Astrocyte (in vitro differentiated cells and primary cell): ENCODE data around the gene TLE7. TPM values are rescaled to one million over a fixed set of nuclear protein-coding genes. Genes with fewer than 3 reads are reported as not detected.

Source experiments
- DNase-seq: peaks from one replicate; pipeline ENCODE4 v3.0.0-alpha.2; 2010; ENCODE audit warnings: low read depth
- FAIRE-seq: peaks from 2 replicates; lab custom pipeline; 2011; peaks lifted over from hg19 to GRCh38; lab: Jason Lieb, UNC
- H2AFZ ChIP-seq: 2 replicates; pipeline ENCODE4 v1.6.0; 2012; ENCODE audit warnings: low read depth, low read length, inconsistent platforms
- H3K27ac ChIP-seq: 2 replicates; pipeline ENCODE4 v1.5.1; 2011; ENCODE audit warnings: low read depth, low read length, inconsistent platforms
- H3K27me3 ChIP-seq: 2 replicates; pipeline ENCODE4 v1.6.0; 2011; ENCODE audit warnings: low read length, inconsistent platforms; ENCODE audit not compliant: insufficient read depth
- H3K36me3 ChIP-seq: 2 replicates; pipeline ENCODE4 v1.5.1; 2011; ENCODE audit warnings: low read length, inconsistent platforms; ENCODE audit not compliant: insufficient read depth
- H3K4me1 ChIP-seq: 2 replicates; pipeline ENCODE4 v1.5.1; 2011; ENCODE audit warnings: low read length, inconsistent platforms; ENCODE audit not compliant: insufficient read depth
- H3K4me2 ChIP-seq: 2 replicates; pipeline ENCODE4 v1.6.0; 2012; ENCODE audit warnings: low read length, inconsistent platforms
- H3K4me3 ChIP-seq: 2 replicates; pipeline ENCODE4 v1.5.1; 2011; ENCODE audit warnings: low read depth, mild to moderate bottlenecking, low read length, inconsistent platforms; ENCODE audit not compliant: insufficient read depth
- H3K79me2 ChIP-seq: 2 replicates; pipeline ENCODE4 v1.6.0; 2012; ENCODE audit warnings: mild to moderate bottlenecking, low read length, inconsistent platforms; ENCODE audit not compliant: insufficient read depth
- H3K9ac ChIP-seq: 2 replicates; pipeline ENCODE4 v1.6.0; 2012; ENCODE audit warnings: mild to moderate bottlenecking, low read length, inconsistent platforms
- H3K9me3 ChIP-seq: 2 replicates; pipeline ENCODE4 v1.5.1; 2012; ENCODE audit warnings: low read depth, mild to moderate bottlenecking, low read length, inconsistent platforms; ENCODE audit not compliant: insufficient read depth
- H4K20me1 ChIP-seq: 2 replicates; pipeline ENCODE4 v1.6.0; 2012; ENCODE audit warnings: low read length, inconsistent platforms; ENCODE audit not compliant: insufficient read depth
- H3K27ac Mint-ChIP-seq: one replicate; pipeline ENCODE4 v1.8.0; 2021; ENCODE audit warnings: mild to moderate bottlenecking, mixed read lengths; ENCODE audit not compliant: unreplicated experiment
- H3K27me3 Mint-ChIP-seq: one replicate; pipeline ENCODE4 v1.8.0; 2021; ENCODE audit warnings: low read depth, mixed read lengths; ENCODE audit not compliant: unreplicated experiment
- H3K36me3 Mint-ChIP-seq: one replicate; pipeline ENCODE4 v1.8.0; 2021; ENCODE audit warnings: low read depth, mixed read lengths; ENCODE audit not compliant: unreplicated experiment
- H3K4me1 Mint-ChIP-seq: one replicate; pipeline ENCODE4 v1.8.0; 2021; ENCODE audit warnings: low read depth, mixed read lengths; ENCODE audit not compliant: unreplicated experiment
- H3K4me3 Mint-ChIP-seq: one replicate; pipeline ENCODE4 v1.8.0; 2021; ENCODE audit warnings: mild to moderate bottlenecking, moderate library complexity, mixed read lengths; ENCODE audit not compliant: unreplicated experiment
- H3K9me3 Mint-ChIP-seq: one replicate; pipeline ENCODE4 v1.8.0; 2021; ENCODE audit warnings: mild to moderate bottlenecking, mixed read lengths; ENCODE audit not compliant: unreplicated experiment
- CTCF ChIP-seq: IDR thresholded peaks from 2 replicates; pipeline ENCODE4 v1.5.1; 2011; ENCODE audit warnings: low read depth, mild to moderate bottlenecking, inconsistent platforms, low read length, moderate library complexity; ENCODE audit not compliant: insufficient read depth
- EZH2 ChIP-seq: IDR thresholded peaks from 2 replicates; pipeline ENCODE4 v1.6.1; 2012; ENCODE audit warnings: mild to moderate bottlenecking, low read length, inconsistent platforms; ENCODE audit not compliant: insufficient read depth
- total RNA-seq: library from RNA; stranded (reverse); gene quantifications from 2 replicates; pipeline ENCODE4 v1.2.1, GENCODE V29; 2021

TLE7 gene
- total RNA-seq, 1 donor from 2014 or later, result not detected

GRCh38 chr16:71439523-71439922 is 2.3 kb downstream of the TLE7 start:
- no peak overlapping the region for H3K27ac ChIP-seq
- FAIRE-seq, result no peak
- no peak overlapping the region for H3K4me3 ChIP-seq
- H3K4me2 ChIP-seq, result no peak overlapping the region
- no peaks in the 10 kb centered on the region for H3K4me1 ChIP-seq
- Mint-ChIP-seq H3K9me3 (peaks cover 16% of the 10 kb centered on the region), H3K4me1 (peaks cover 3% of the 10 kb centered on the region), H3K27ac (no peak overlapping the region), H3K4me3 (no peak overlapping the region), H3K36me3 (peaks cover 5% of the 10 kb centered on the region), H3K27me3 (peaks cover 25% of the 10 kb centered on the region)
- H3K27me3 ChIP-seq, result no peaks in the 10 kb centered on the region
- H3K9ac ChIP-seq, result no peak overlapping the region
- no peaks in the 10 kb centered on the region for H3K79me2 ChIP-seq
- H4K20me1 ChIP-seq, result no peaks in the 10 kb centered on the region
- H2AFZ ChIP-seq, result no peak overlapping the region
- H3K9me3 ChIP-seq, result peaks cover 12% of the 10 kb centered on the region
- TF ChIP-seq EZH2 (no peak), CTCF (no peak)
- peak; percentile 20 for DNase-seq
- H3K36me3 ChIP-seq, result no peaks in the 10 kb centered on the region

DNA sequence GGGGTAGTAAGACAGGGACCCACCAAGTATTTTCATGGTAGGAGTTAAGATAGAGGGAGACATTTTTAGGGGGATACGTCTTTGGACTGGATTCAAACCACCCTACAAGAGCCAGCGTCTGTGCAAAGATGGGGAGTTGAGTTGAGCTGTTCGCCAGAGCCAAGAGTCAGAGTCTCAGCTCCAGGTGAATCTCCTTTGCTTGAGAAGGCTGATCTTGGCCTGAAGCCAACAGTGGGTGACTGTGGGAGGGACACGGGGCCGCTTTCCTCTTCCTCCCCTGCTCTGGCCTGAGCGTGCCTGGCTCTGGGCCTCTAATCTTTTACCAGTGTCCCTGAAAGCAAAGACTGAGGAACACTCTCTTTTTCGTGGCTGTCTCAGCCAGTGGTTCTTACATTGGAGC is 5.4 kb downstream of the TLE7 start:
- no peak overlapping the region for H3K27ac Mint-ChIP-seq
- TF ChIP-seq EZH2 (no peak), CTCF (no peak)

DNA sequence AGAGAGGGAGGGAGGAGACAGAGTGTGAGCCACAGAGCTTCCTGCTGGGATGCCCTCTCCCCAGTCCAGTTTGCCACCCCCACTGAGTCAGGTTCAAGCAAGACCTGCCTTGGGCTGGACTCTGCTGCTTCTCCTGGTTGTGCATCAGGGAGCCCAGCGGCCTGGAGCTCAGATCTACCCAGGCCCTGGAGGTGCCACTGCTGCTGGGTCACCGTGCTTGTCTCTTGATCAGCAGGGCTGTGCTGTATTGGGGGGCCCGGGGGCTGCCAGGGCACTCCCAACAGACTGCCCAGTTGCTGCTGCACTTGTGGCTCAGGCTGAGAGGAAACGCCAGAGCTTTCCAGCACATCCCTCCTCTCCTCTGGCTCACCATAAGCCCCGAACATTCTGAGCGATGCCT is 8.9 kb downstream of the TLE7 start:
- H4K20me1 ChIP-seq, result no peaks in the 10 kb centered on the region
- no peaks in the 10 kb centered on the region for H3K4me1 ChIP-seq
- H3K4me3 ChIP-seq, result no peak overlapping the region
- Mint-ChIP-seq H3K4me3 (no peak overlapping the region), H3K36me3 (no peaks in the 10 kb centered on the region), H3K4me1 (no peaks in the 10 kb centered on the region), H3K9me3 (peaks cover 5% of the 10 kb centered on the region), H3K27ac (no peak overlapping the region), H3K27me3 (peaks cover 49% of the 10 kb centered on the region)
- H2AFZ ChIP-seq, result no peak overlapping the region
- no peak overlapping the region for H3K9ac ChIP-seq
- H3K27me3 ChIP-seq, result no peaks in the 10 kb centered on the region
- no peaks in the 10 kb centered on the region for H3K9me3 ChIP-seq
- DNase-seq (no peak), FAIRE-seq (no peak)
- no peaks in the 10 kb centered on the region for H3K36me3 ChIP-seq
- H3K4me2 ChIP-seq, result no peak overlapping the region
- TF ChIP-seq EZH2 (no peak), CTCF (no peak)
- H3K79me2 ChIP-seq, result no peaks in the 10 kb centered on the region
- H3K27ac ChIP-seq, result no peak overlapping the region

More for the DNA sequence above, 5.4 kb downstream of the TLE7 start:
- Histone ChIP-seq H2AFZ (no peak overlapping the region), H3K79me2 (no peaks in the 10 kb centered on the region), H4K20me1 (no peaks in the 10 kb centered on the region), H3K4me1 (no peaks in the 10 kb centered on the region), H3K4me2 (no peak overlapping the region), H3K4me3 (no peak overlapping the region), H3K27me3 (no peaks in the 10 kb centered on the region), H3K9ac (no peak overlapping the region), H3K36me3 (no peaks in the 10 kb centered on the region), H3K27ac (no peak overlapping the region), H3K9me3 (peaks cover 3% of the 10 kb centered on the region)
- Mint-ChIP-seq H3K27me3 (peaks cover 45% of the 10 kb centered on the region), H3K36me3 (no peaks in the 10 kb centered on the region), H3K4me3 (no peak overlapping the region), H3K9me3 (peaks cover 8% of the 10 kb centered on the region), H3K4me1 (peaks cover 3% of the 10 kb centered on the region)
- no peak for FAIRE-seq
- DNase-seq, result no peak
